ENCODE data around the gene RMRP. TPM values are rescaled to one million over a fixed set of nuclear protein-coding genes. Genes with fewer than 3 reads are reported as not detected.

The RMRP gene
- total and polyA plus RNA-seq, 4 donors = 44.8 to 39,735 (median 15,277) TPM

GRCh38 chr9:35682051-35682450 lies 24.2 kb upstream of the RMRP start:
- Histone ChIP-seq H3K4me1 (ENCODE audit: control insufficient read depth in 5 of 5, insufficient read depth in 5 of 5, low read length in 5 of 5) (peaks cover 0 to 18% (median 0%) of the 10 kb centered on the region in 5 donors), H3K27ac (ENCODE audit: low read depth in 1 of 2, low read length in 1 of 2) (no peak overlapping the region), H3K36me3 (ENCODE audit: control insufficient read depth in 4 of 4, insufficient read depth in 4 of 4, low read length in 4 of 4) (peaks cover 8 to 24% (median 12%) of the 10 kb centered on the region in 4 donors), H3K4me3 (no peak overlapping the region), H3K9ac (ENCODE audit: insufficient read depth in 1 of 2, low read length in 2 of 2) (no peak overlapping the region), H3K9me3 (ENCODE audit: control insufficient read depth in 4 of 4, insufficient read depth in 3 of 4, low read length in 3 of 4) (no peaks in the 10 kb centered on the region), H3K27me3 (ENCODE audit: control insufficient read depth in 3 of 3, insufficient read depth in 3 of 3, low read length in 2 of 3) (no peaks in the 10 kb centered on the region)
- WGBS, 2 donors = 84 to 95% methylated on average over 6 of the region's 6 CpGs
- DNase-seq = no peak
- ATAC-seq (ENCODE audit: insufficient read depth, low FRiP score) = no peak
- TF ChIP-seq CTCF (IDR thresholded peaks at IDR 0.05; ENCODE audit: control extremely low read depth, extremely low read depth) = no peak

GRCh38 chr9:35681341-35682002 lies 23.7 kb upstream of the RMRP start:
- H3K9me3 ChIP-seq (ENCODE audit: control insufficient read depth in 4 of 4, insufficient read depth in 3 of 4, low read length in 3 of 4) = no peaks in the 10 kb centered on the region
- H3K27ac ChIP-seq (ENCODE audit: low read depth in 1 of 2, low read length in 1 of 2) = no peak overlapping the region
- peaks cover 0 to 17% (median 0%) of the 10 kb centered on the region in 5 donors for H3K4me1 ChIP-seq (ENCODE audit: control insufficient read depth in 5 of 5, insufficient read depth in 5 of 5, low read length in 5 of 5)
- no peak for ATAC-seq (ENCODE audit: insufficient read depth, low FRiP score)
- 80 to 82% methylated on average over 3 of the region's 3 CpGs for WGBS, 2 donors
- H3K27me3 ChIP-seq (ENCODE audit: control insufficient read depth in 3 of 3, insufficient read depth in 3 of 3, low read length in 2 of 3) = no peaks in the 10 kb centered on the region
- no peak overlapping the region for H3K9ac ChIP-seq (ENCODE audit: insufficient read depth in 1 of 2, low read length in 2 of 2)
- H3K4me3 ChIP-seq = no peak overlapping the region
- TF ChIP-seq CTCF (IDR thresholded peaks at IDR 0.05; ENCODE audit: control extremely low read depth, extremely low read depth) = no peak
- no peak for DNase-seq
- peaks cover 8 to 21% (median 12%) of the 10 kb centered on the region in 4 donors for H3K36me3 ChIP-seq (ENCODE audit: control insufficient read depth in 4 of 4, insufficient read depth in 4 of 4, low read length in 4 of 4)

GRCh38 chr9:35680331-35681105 lies 22.7 kb upstream of the RMRP start:
- peaks cover 8 to 21% (median 11%) of the 10 kb centered on the region in 4 donors for H3K36me3 ChIP-seq (ENCODE audit: control insufficient read depth in 4 of 4, insufficient read depth in 4 of 4, low read length in 4 of 4)

More at GRCh38 chr9:35680331-35681105, 22.7 kb upstream of the RMRP start:
- Histone ChIP-seq H3K27me3 (ENCODE audit: control insufficient read depth in 3 of 3, insufficient read depth in 3 of 3, low read length in 2 of 3) (no peaks in the 10 kb centered on the region), H3K27ac (ENCODE audit: low read depth in 1 of 2, low read length in 1 of 2) (no peak overlapping the region), H3K4me3 (no peak overlapping the region), H3K9ac (ENCODE audit: insufficient read depth in 1 of 2, low read length in 2 of 2) (no peak overlapping the region), H3K9me3 (ENCODE audit: control insufficient read depth in 4 of 4, insufficient read depth in 3 of 4, low read length in 3 of 4) (no peaks in the 10 kb centered on the region), H3K4me1 (ENCODE audit: control insufficient read depth in 5 of 5, insufficient read depth in 5 of 5, low read length in 5 of 5) (peaks cover 0 to 17% (median 8%) of the 10 kb centered on the region in 5 donors)
- peak; percentile 20 for ATAC-seq (ENCODE audit: insufficient read depth, low FRiP score)
- WGBS, 2 donors = 66 to 76% methylated on average over 15 of the region's 15 CpGs
- TF ChIP-seq CTCF (IDR thresholded peaks at IDR 0.05; ENCODE audit: control extremely low read depth, extremely low read depth) = no peak
- no peak for DNase-seq

Measured in lung (tissue), 12 donors.